ENCODE measurements around the gene ALG12.

The ALG12 gene

GRCh38 chr22:49886346-49887063 lies 31.7 kb downstream of the ALG12 start:
- no peak for TF ChIP-seq TAF1 (IDR thresholded peaks at IDR 0.05; ENCODE audit: borderline replicate concordance, insufficient read depth, low read length)
- TF ChIP-seq FOXP2 (optimal IDR thresholded peaks at IDR 0.05; ENCODE audit: borderline replicate concordance, extremely low read depth, extremely low read length, insufficient read depth) = no peak
- TF ChIP-seq SIN3A (IDR thresholded peaks at IDR 0.05; ENCODE audit: borderline replicate concordance, insufficient read depth, low read length) = no peak

- TF ChIP-seq FOXP2 (optimal IDR thresholded peaks at IDR 0.05; ENCODE audit: borderline replicate concordance, extremely low read depth, extremely low read length, insufficient read depth) = no peak
- no peak for TF ChIP-seq POLR2AphosphoS5 (IDR thresholded peaks at IDR 0.05; ENCODE audit: low read depth, low read length)
- no peak for TF ChIP-seq REST (IDR thresholded peaks at IDR 0.05; ENCODE audit: insufficient read depth in 1 of 2, low read depth in 2 of 2, low read length in 2 of 2)
- TF ChIP-seq TAF1 (IDR thresholded peaks at IDR 0.05; ENCODE audit: borderline replicate concordance, insufficient read depth, low read length) = no peak
- no peak for TF ChIP-seq SIN3A (IDR thresholded peaks at IDR 0.05; ENCODE audit: borderline replicate concordance, insufficient read depth, low read length)
Measured at GRCh38 chr22:49885881-49886280, 32.4 kb downstream of the ALG12 start.

GRCh38 chr22:49885281-49885680 lies 33.0 kb downstream of the ALG12 start:
- TF ChIP-seq TAF1 (IDR thresholded peaks at IDR 0.05; ENCODE audit: borderline replicate concordance, insufficient read depth, low read length) (no peak), POLR2AphosphoS5 (IDR thresholded peaks at IDR 0.05; ENCODE audit: low read depth, low read length) (no peak), SIN3A (IDR thresholded peaks at IDR 0.05; ENCODE audit: borderline replicate concordance, insufficient read depth, low read length) (no peak), REST (IDR thresholded peaks at IDR 0.05; ENCODE audit: insufficient read depth in 1 of 2, low read depth in 2 of 2, low read length in 2 of 2) (no peak), FOXP2 (optimal IDR thresholded peaks at IDR 0.05; ENCODE audit: borderline replicate concordance, extremely low read depth, extremely low read length, insufficient read depth) (no peak)

- no peak for TF ChIP-seq FOXP2 (optimal IDR thresholded peaks at IDR 0.05; ENCODE audit: borderline replicate concordance, extremely low read depth, extremely low read length, insufficient read depth)
- TF ChIP-seq TAF1 (IDR thresholded peaks at IDR 0.05; ENCODE audit: borderline replicate concordance, insufficient read depth, low read length) = no peak
- no peak for TF ChIP-seq POLR2AphosphoS5 (IDR thresholded peaks at IDR 0.05; ENCODE audit: low read depth, low read length)
- no peak for TF ChIP-seq SIN3A (IDR thresholded peaks at IDR 0.05; ENCODE audit: borderline replicate concordance, insufficient read depth, low read length)
- no peak for TF ChIP-seq REST (IDR thresholded peaks at IDR 0.05; ENCODE audit: insufficient read depth in 1 of 2, low read depth in 2 of 2, low read length in 2 of 2)
Measured at GRCh38 chr22:49884503-49885260, 33.6 kb downstream of the ALG12 start.

- TF ChIP-seq POLR2AphosphoS5 (IDR thresholded peaks at IDR 0.05; ENCODE audit: low read depth, low read length) = no peak
- no peak for TF ChIP-seq FOXP2 (optimal IDR thresholded peaks at IDR 0.05; ENCODE audit: borderline replicate concordance, extremely low read depth, extremely low read length, insufficient read depth)
- TF ChIP-seq TAF1 (IDR thresholded peaks at IDR 0.05; ENCODE audit: borderline replicate concordance, insufficient read depth, low read length) = no peak
- TF ChIP-seq SIN3A (IDR thresholded peaks at IDR 0.05; ENCODE audit: borderline replicate concordance, insufficient read depth, low read length) = no peak
- no peak for TF ChIP-seq REST (IDR thresholded peaks at IDR 0.05; ENCODE audit: insufficient read depth in 1 of 2, low read depth in 2 of 2, low read length in 2 of 2)
Measured at GRCh38 chr22:49884075-49884474, 34.2 kb downstream of the ALG12 start.

Measured in PFSK-1 (cell line).